ENCODE measurements around the gene GLIS1.

Gene GLIS1

GRCh38 chr1:53633073-53633704 lies 105.8 kb downstream of the GLIS1 start:
- Histone ChIP-seq H4K20me1 (ENCODE audit: control insufficient read depth, insufficient read depth, low read depth, low read length) (no peaks in the 10 kb centered on the region), H3F3A (ENCODE audit: control insufficient read depth, insufficient read depth) (no peaks in the 10 kb centered on the region), H3K9me2 (replicated peaks; ENCODE audit: control insufficient read depth, low read length) (no peaks in the 10 kb centered on the region), H3K27me3 (ENCODE audit: control insufficient read depth, low read length) (no peaks in the 10 kb centered on the region; the same call in 1 of the 2 replicates), H3K4me2 (ENCODE audit: low read length) (no peak overlapping the region), H3K79me2 (ENCODE audit: control insufficient read depth, low read length) (no peaks in the 10 kb centered on the region), H3K9me3 (ENCODE audit: control insufficient read depth, insufficient read depth, low read length) (no peaks in the 10 kb centered on the region), H3K4me1 (ENCODE audit: control insufficient read depth, low read length) (no peaks in the 10 kb centered on the region), H3K27ac (ENCODE audit: low read depth, low read length) (no peak overlapping the region), H3K36me3 (ENCODE audit: control insufficient read depth, low read length) (no peaks in the 10 kb centered on the region), H3K4me3 (ENCODE audit: low read length) (no peak overlapping the region)
- TF ChIP-seq CTCF (IDR thresholded peaks at IDR 0.05; ENCODE audit: low read depth, low read length, poor library complexity, severe bottlenecking): no peak
- no peak for TF ChIP-seq EZH2phosphoT487 (IDR thresholded peaks at IDR 0.05; ENCODE audit: borderline replicate concordance, low read length)

- Histone ChIP-seq H3K9me3 (ENCODE audit: control insufficient read depth, insufficient read depth, low read length) (no peaks in the 10 kb centered on the region), H3K27me3 (ENCODE audit: control insufficient read depth, low read length) (no peaks in the 10 kb centered on the region), H3K79me2 (ENCODE audit: control insufficient read depth, low read length) (no peaks in the 10 kb centered on the region), H3K4me2 (ENCODE audit: low read length) (no peak overlapping the region), H3K27ac (ENCODE audit: low read depth, low read length) (no peak overlapping the region), H3K4me1 (ENCODE audit: control insufficient read depth, low read length) (no peaks in the 10 kb centered on the region), H3F3A (ENCODE audit: control insufficient read depth, insufficient read depth) (no peaks in the 10 kb centered on the region), H3K4me3 (ENCODE audit: low read length) (no peak overlapping the region), H4K20me1 (ENCODE audit: control insufficient read depth, insufficient read depth, low read depth, low read length) (no peaks in the 10 kb centered on the region), H3K36me3 (ENCODE audit: control insufficient read depth, low read length) (no peaks in the 10 kb centered on the region), H3K9me2 (replicated peaks; ENCODE audit: control insufficient read depth, low read length) (no peaks in the 10 kb centered on the region)
- no peak for TF ChIP-seq CTCF (IDR thresholded peaks at IDR 0.05; ENCODE audit: low read depth, low read length, poor library complexity, severe bottlenecking)
- TF ChIP-seq EZH2phosphoT487 (IDR thresholded peaks at IDR 0.05; ENCODE audit: borderline replicate concordance, low read length): no peak
Measured at GRCh38 chr1:53631622-53632310, 107.2 kb downstream of the GLIS1 start.

GRCh38 chr1:53629101-53629691 lies 109.8 kb downstream of the GLIS1 start:
- no peaks in the 10 kb centered on the region for H3F3A ChIP-seq (ENCODE audit: control insufficient read depth, insufficient read depth)
- H3K27ac ChIP-seq (ENCODE audit: low read depth, low read length): no peak overlapping the region
- H3K36me3 ChIP-seq (ENCODE audit: control insufficient read depth, low read length): no peaks in the 10 kb centered on the region
- H3K9me2 ChIP-seq (replicated peaks; ENCODE audit: control insufficient read depth, low read length): no peaks in the 10 kb centered on the region
- H3K79me2 ChIP-seq (ENCODE audit: control insufficient read depth, low read length): no peaks in the 10 kb centered on the region
- no peaks in the 10 kb centered on the region for H3K9me3 ChIP-seq (ENCODE audit: control insufficient read depth, insufficient read depth, low read length)
- H4K20me1 ChIP-seq (ENCODE audit: control insufficient read depth, insufficient read depth, low read depth, low read length): no peaks in the 10 kb centered on the region
- H3K4me3 ChIP-seq (ENCODE audit: low read length): no peak overlapping the region
- no peak overlapping the region for H3K4me2 ChIP-seq (ENCODE audit: low read length)
- 0 out of 2 replicates have a peak, but pooled peaks cover under 1% of the 10 kb centered on the region for H3K27me3 ChIP-seq (ENCODE audit: control insufficient read depth, low read length)
- TF ChIP-seq CTCF (IDR thresholded peaks at IDR 0.05; ENCODE audit: low read depth, low read length, poor library complexity, severe bottlenecking) (no peak), EZH2phosphoT487 (IDR thresholded peaks at IDR 0.05; ENCODE audit: borderline replicate concordance, low read length) (no peak)
- H3K4me1 ChIP-seq (ENCODE audit: control insufficient read depth, low read length): no peaks in the 10 kb centered on the region

Data from DOHH2 (cell line).